IPS-20b (cell line): ENCODE measurements around the gene ALDH3A2.

Experiments used
- H3K27ac ChIP-seq: one replicate; pipeline ENCODE4 v1.5.1; 2013; ENCODE audit warnings: low read length
- H3K27me3 ChIP-seq: 2 replicates; pipeline ENCODE4 v1.6.1; 2013; ENCODE audit warnings: mild to moderate bottlenecking, low read length, inconsistent platforms; ENCODE audit not compliant: insufficient read depth
- H3K36me3 ChIP-seq: 2 replicates; pipeline ENCODE4 v1.6.1; 2013; ENCODE audit warnings: low read depth, mild to moderate bottlenecking, inconsistent platforms, low read length, moderate library complexity; ENCODE audit not compliant: insufficient read depth
- H3K4me1 ChIP-seq: 2 replicates; pipeline ENCODE4 v1.6.1; 2013; ENCODE audit warnings: mild to moderate bottlenecking, control low read depth, inconsistent platforms, low read length, moderate library complexity; ENCODE audit not compliant: insufficient read depth
- H3K4me3 ChIP-seq: 2 replicates; pipeline ENCODE4 v1.5.1; 2013; ENCODE audit warnings: mild to moderate bottlenecking, low read length, inconsistent platforms
- H3K9ac ChIP-seq: 2 replicates; pipeline ENCODE4 v1.6.1; 2013; ENCODE audit warnings: low read depth, mild to moderate bottlenecking, inconsistent platforms, low read length, moderate library complexity
- H3K9me3 ChIP-seq: 2 replicates; pipeline ENCODE4 v1.6.1; 2013; ENCODE audit warnings: mild to moderate bottlenecking, low read depth, low read length, inconsistent platforms; ENCODE audit not compliant: insufficient read depth

Gene ALDH3A2

GRCh38 chr17:19631905-19632304, 16.6 kb upstream of the ALDH3A2 start:
- H3K9ac ChIP-seq, result no peak overlapping the region
- H3K36me3 ChIP-seq, result no peaks in the 10 kb centered on the region
- H3K9me3 ChIP-seq, result no peaks in the 10 kb centered on the region
- H3K27ac ChIP-seq, result no peak overlapping the region
- no peaks in the 10 kb centered on the region for H3K4me1 ChIP-seq
- H3K27me3 ChIP-seq, result no peaks in the 10 kb centered on the region
- H3K4me3 ChIP-seq, result no peak overlapping the region

GRCh38 chr17:19641687-19642372, 6.7 kb upstream of the ALDH3A2 start:
- H3K4me3 ChIP-seq, result no peak overlapping the region
- no peak overlapping the region for H3K9ac ChIP-seq
- H3K36me3 ChIP-seq, result no peaks in the 10 kb centered on the region
- peaks cover 15% of the 10 kb centered on the region; the same call in 1 of the 2 replicates for H3K27me3 ChIP-seq
- no peak overlapping the region for H3K27ac ChIP-seq
- peaks cover 22% of the 10 kb centered on the region for H3K4me1 ChIP-seq
- H3K9me3 ChIP-seq, result no peaks in the 10 kb centered on the region

GRCh38 chr17:19642373-19642893, 6.1 kb upstream of the ALDH3A2 start:
- H3K4me3 ChIP-seq, result no peak overlapping the region
- H3K27ac ChIP-seq, result no peak overlapping the region
- H3K4me1 ChIP-seq, result peaks cover 28% of the 10 kb centered on the region
- H3K9ac ChIP-seq, result no peak overlapping the region
- no peaks in the 10 kb centered on the region for H3K9me3 ChIP-seq
- H3K36me3 ChIP-seq, result no peaks in the 10 kb centered on the region
- H3K27me3 ChIP-seq, result peaks cover 21% of the 10 kb centered on the region; the same call in 1 of the 2 replicates

- H3K4me1 ChIP-seq, result peaks cover 30% of the 10 kb centered on the region
Observed at GRCh38 chr17:19644493-19645210, 3.9 kb upstream of the ALDH3A2 start.

GRCh38 chr17:19645734-19646201, 2.8 kb upstream of the ALDH3A2 start:
- no peak overlapping the region for H3K27ac ChIP-seq
- H3K36me3 ChIP-seq, result no peaks in the 10 kb centered on the region
- no peak overlapping the region for H3K4me3 ChIP-seq
- H3K27me3 ChIP-seq, result peaks cover 38% of the 10 kb centered on the region; the same call in 1 of the 2 replicates
- peaks cover 30% of the 10 kb centered on the region for H3K4me1 ChIP-seq
- H3K9me3 ChIP-seq, result no peaks in the 10 kb centered on the region
- H3K9ac ChIP-seq, result no peak overlapping the region

More at GRCh38 chr17:19644493-19645210, 3.9 kb upstream of the ALDH3A2 start:
- Histone ChIP-seq H3K4me3 (no peak overlapping the region), H3K36me3 (no peaks in the 10 kb centered on the region), H3K9ac (no peak overlapping the region), H3K27ac (no peak overlapping the region), H3K27me3 (peaks cover 35% of the 10 kb centered on the region; the same call in 1 of the 2 replicates), H3K9me3 (no peaks in the 10 kb centered on the region)

GRCh38 chr17:19646788-19647696, 1.5 kb upstream of the ALDH3A2 start:
- Histone ChIP-seq H3K36me3 (peaks cover 2% of the 10 kb centered on the region; the same call in 1 of the 2 replicates), H3K27ac (no peak overlapping the region), H3K9ac (peak overlapping the region; percentile 83; the same call in 1 of the 2 replicates), H3K9me3 (no peaks in the 10 kb centered on the region), H3K27me3 (peaks cover 38% of the 10 kb centered on the region; the same call in 1 of the 2 replicates), H3K4me1 (peaks cover 33% of the 10 kb centered on the region), H3K4me3 (peak overlapping the region; percentile 89)

- Histone ChIP-seq H3K27ac (no peak overlapping the region), H3K36me3 (peaks cover 11% of the 10 kb centered on the region), H3K9ac (peak overlapping the region; percentile 83), H3K9me3 (no peaks in the 10 kb centered on the region), H3K27me3 (peaks cover 38% of the 10 kb centered on the region; the same call in 1 of the 2 replicates), H3K4me3 (peak overlapping the region; percentile 89), H3K4me1 (peaks cover 26% of the 10 kb centered on the region)
Observed at GRCh38 chr17:19647697-19648474, 665 bp upstream of the ALDH3A2 start.

GRCh38 chr17:19649274-19649541, 657 bp downstream of the ALDH3A2 start:
- peaks cover 18% of the 10 kb centered on the region for H3K36me3 ChIP-seq
- no peak overlapping the region for H3K27ac ChIP-seq
- H3K4me3 ChIP-seq, result peak overlapping the region; percentile 89
- H3K27me3 ChIP-seq, result peaks cover 38% of the 10 kb centered on the region; the same call in 1 of the 2 replicates
- peaks cover 26% of the 10 kb centered on the region for H3K4me1 ChIP-seq
- peak overlapping the region; percentile 83 for H3K9ac ChIP-seq
- H3K9me3 ChIP-seq, result no peaks in the 10 kb centered on the region

GRCh38 chr17:19650826-19651225, 2.3 kb downstream of the ALDH3A2 start:
- Histone ChIP-seq H3K36me3 (peaks cover 31% of the 10 kb centered on the region), H3K27ac (no peak overlapping the region), H3K27me3 (peaks cover 32% of the 10 kb centered on the region; the same call in 1 of the 2 replicates), H3K4me1 (peaks cover 23% of the 10 kb centered on the region), H3K4me3 (peak overlapping the region; percentile 34; the same call in 1 of the 2 replicates), H3K9ac (peak overlapping the region; percentile 5; the same call in 1 of the 2 replicates), H3K9me3 (no peaks in the 10 kb centered on the region)

GRCh38 chr17:19651451-19652238, 3.1 kb downstream of the ALDH3A2 start:
- Histone ChIP-seq H3K36me3 (peaks cover 40% of the 10 kb centered on the region), H3K27ac (no peak overlapping the region), H3K4me3 (no peak overlapping the region; the same call in 1 of the 2 replicates), H3K9me3 (no peaks in the 10 kb centered on the region), H3K27me3 (peaks cover 25% of the 10 kb centered on the region; the same call in 1 of the 2 replicates), H3K9ac (no peak overlapping the region), H3K4me1 (peaks cover 18% of the 10 kb centered on the region)
